H9 (cell line): ENCODE data around the gene GPC6. TPM values are rescaled to one million over a fixed set of nuclear protein-coding genes. Genes with fewer than 3 reads are reported as not detected.

ENCODE experiments used
- DNase-seq: peaks from one replicate; pipeline ENCODE4 v3.0.0-alpha.2; 2017
- H2AFZ ChIP-seq: one replicate; pipeline ENCODE4 v1.6.1; 2013; ENCODE audit warnings: mild to moderate bottlenecking, low read length, control low read depth, moderate library complexity
- H2AK5ac ChIP-seq: 2 replicates; pipeline ENCODE4 v1.6.1; 2013; ENCODE audit warnings: low read length, control low read depth, mixed read lengths; ENCODE audit not compliant: insufficient read length
- H2BK120ac ChIP-seq: one replicate; pipeline ENCODE4 v1.6.1; 2013; ENCODE audit warnings: low read depth, mild to moderate bottlenecking, low read length, control low read depth, inconsistent platforms; ENCODE audit not compliant: poor library complexity, severe bottlenecking
- H2BK12ac ChIP-seq: 2 replicates; pipeline ENCODE4 v1.6.1; 2013; ENCODE audit warnings: low read length, control low read depth, mixed read lengths, low read depth; ENCODE audit not compliant: insufficient read length
- H2BK15ac ChIP-seq: 2 replicates; pipeline ENCODE4 v1.6.1; 2013; ENCODE audit warnings: low read depth, low read length, control low read depth
- H2BK20ac ChIP-seq: one replicate; pipeline ENCODE4 v1.6.1; 2013; ENCODE audit warnings: low read depth, mild to moderate bottlenecking, low read length, control low read depth, inconsistent platforms; ENCODE audit not compliant: poor library complexity, severe bottlenecking
- H2BK5ac ChIP-seq: 2 replicates; pipeline ENCODE4 v1.6.1; 2013; ENCODE audit warnings: low read length, control low read depth, mixed read lengths; ENCODE audit not compliant: insufficient read length
- H3K14ac ChIP-seq: 2 replicates; pipeline ENCODE4 v1.6.1; 2013; ENCODE audit warnings: low read length, control low read depth; ENCODE audit not compliant: insufficient read depth
- H3K18ac ChIP-seq: 2 replicates; pipeline ENCODE4 v1.6.1; 2013; ENCODE audit warnings: low read depth, mild to moderate bottlenecking, mixed read lengths, low read length, control low read depth; ENCODE audit not compliant: insufficient read length
- H3K23ac ChIP-seq: 2 replicates; pipeline ENCODE4 v1.6.1; 2013; ENCODE audit warnings: low read length, control low read depth, mixed read lengths, low read depth; ENCODE audit not compliant: insufficient read length
- H3K23me2 ChIP-seq: 2 replicates; pipeline ENCODE4 v1.6.1; 2013; ENCODE audit warnings: low read depth, mild to moderate bottlenecking, mixed read lengths, low read length, control low read depth; ENCODE audit not compliant: insufficient read length, poor library complexity, severe bottlenecking
- H3K27ac ChIP-seq: 2 replicates; pipeline ENCODE4 v1.5.1; 2013; ENCODE audit warnings: low read length, control low read depth, mixed read lengths, low read depth; ENCODE audit not compliant: insufficient read length
- H3K27me3 ChIP-seq: 2 replicates; pipeline ENCODE4 v1.6.1; 2013; ENCODE audit warnings: low read length, control low read depth, inconsistent platforms; ENCODE audit not compliant: insufficient read depth
- H3K4ac ChIP-seq: 2 replicates; pipeline ENCODE4 v1.6.1; 2013; ENCODE audit warnings: low read depth, mild to moderate bottlenecking, control low read depth, inconsistent platforms, low read length, moderate library complexity
- H3K4me1 ChIP-seq: 2 replicates; pipeline ENCODE4 v1.6.1; 2013; ENCODE audit warnings: low read length, control low read depth, inconsistent platforms; ENCODE audit not compliant: insufficient read depth
- H3K4me2 ChIP-seq: 2 replicates; pipeline ENCODE4 v1.6.1; 2013; ENCODE audit warnings: low read length, control low read depth, mixed read lengths; ENCODE audit not compliant: insufficient read length, insufficient read depth
- H3K56ac ChIP-seq: 2 replicates; pipeline ENCODE4 v1.6.1; 2013; ENCODE audit warnings: low read depth, mild to moderate bottlenecking, mixed read lengths, low read length, control low read depth; ENCODE audit not compliant: insufficient read length
- H3K79me1 ChIP-seq: 2 replicates; pipeline ENCODE4 v1.6.1; 2013; ENCODE audit warnings: low read depth, mild to moderate bottlenecking, moderate library complexity, low read length, control low read depth, inconsistent platforms; ENCODE audit not compliant: insufficient read depth, poor library complexity, severe bottlenecking
- H3K79me2 ChIP-seq: 2 replicates; pipeline ENCODE4 v1.6.1; 2013; ENCODE audit warnings: low read length, control low read depth, inconsistent platforms; ENCODE audit not compliant: insufficient read depth
- H3K9ac ChIP-seq: 2 replicates; pipeline ENCODE4 v1.6.1; 2013; ENCODE audit warnings: low read length, control low read depth, mixed read lengths; ENCODE audit not compliant: insufficient read length; ENCODE audit errors: extremely low read depth
- H3K9me3 ChIP-seq: one replicate; pipeline ENCODE4 v1.6.1; 2013; ENCODE audit warnings: low read depth, low read length, inconsistent platforms; ENCODE audit not compliant: control insufficient read depth
- H3T11ph ChIP-seq: one replicate; pipeline ENCODE4 v1.6.1; 2013; ENCODE audit warnings: mild to moderate bottlenecking, low read length, control low read depth, inconsistent platforms
- H4K20me1 ChIP-seq: one replicate; pipeline ENCODE4 v1.6.1; 2013; ENCODE audit not compliant: control insufficient read depth, insufficient read length, insufficient read depth
- H4K5ac ChIP-seq: 2 replicates; pipeline ENCODE4 v1.6.1; 2013; ENCODE audit warnings: low read depth, mild to moderate bottlenecking, mixed read lengths, low read length, control low read depth; ENCODE audit not compliant: insufficient read length
- H4K8ac ChIP-seq: replicated peaks from 2 replicates; pipeline ENCODE4 v1.6.1; 2013; ENCODE audit warnings: low read length, control low read depth, mixed read lengths, low read depth; ENCODE audit not compliant: insufficient read length
- H4K91ac ChIP-seq: 2 replicates; pipeline ENCODE4 v1.6.1; 2013; ENCODE audit warnings: low read depth, mild to moderate bottlenecking, moderate library complexity, mixed read lengths, low read length, control low read depth; ENCODE audit not compliant: insufficient read length
- H3K27ac Mint-ChIP-seq, 3 experiments: 2 replicates in 2 of 3; 3 replicates in 1 of 3; pipeline ENCODE4 v1.8.0; 2020 to 2021; ENCODE audit warnings: mixed read lengths in 3 of 3, mild to moderate bottlenecking in 1 of 3, moderate library complexity in 1 of 3
- H3K27me3 Mint-ChIP-seq: 2 replicates; pipeline ENCODE4 v1.8.0; 2021; ENCODE audit warnings: low read depth, mild to moderate bottlenecking, moderate library complexity, mixed read lengths
- H3K36me3 Mint-ChIP-seq, 3 experiments: 2 replicates in 2 of 3; 3 replicates in 1 of 3; pipeline ENCODE4 v1.8.0; 2020 to 2021; ENCODE audit warnings: low read depth in 3 of 3, mixed read lengths in 3 of 3; ENCODE audit not compliant: insufficient read depth in 1 of 3
- H3K4me1 Mint-ChIP-seq, 2 experiments: 2 replicates each; pipeline ENCODE4 v1.8.0; 2020; ENCODE audit warnings: mixed read lengths in 2 of 2
- H3K4me3 Mint-ChIP-seq, 2 experiments: 2 replicates in 1 of 2; 3 replicates in 1 of 2; pipeline ENCODE4 v1.8.0; 2020 to 2021; ENCODE audit warnings: mild to moderate bottlenecking in 2 of 2, mixed read lengths in 2 of 2, moderate library complexity in 1 of 2
- H3K9me3 Mint-ChIP-seq, 2 experiments: 2 replicates in 1 of 2; 3 replicates in 1 of 2; pipeline ENCODE4 v1.8.0; 2020; ENCODE audit warnings: mild to moderate bottlenecking in 2 of 2, mixed read lengths in 2 of 2, moderate library complexity in 1 of 2
- CTCF ChIP-seq: fragments of 200-600 bp; sonication (generic); conservative IDR thresholded peaks from 3 replicates; pipeline ENCODE4 v1.8.0; 2021; ENCODE audit warnings: antibody characterized with exemption, mild to moderate bottlenecking
- WGBS: extraction: QIAGEN DNeasy Blood & Tissue Kit; methylation state at CpG from one replicate; pipeline ENCODE4 v1.1.7; 2013; ENCODE audit warnings: missing lambda C conversion rate, low lambda C conversion rate, mixed read lengths; ENCODE audit not compliant: insufficient read length; ENCODE audit errors: extremely low coverage; 5-methylcytosine and 5-hydroxymethylcytosine counted together
- total RNA-seq: library from RNA; stranded (reverse); gene quantifications from 2 replicates; pipeline ENCODE4 v1.2.1, GENCODE V29; 2021

The GPC6 gene
- total RNA-seq, 1 experiment from 2014 or later: 15.6 TPM

- Mint-ChIP-seq H3K27ac (no peak overlapping the region), H3K9me3 (0 out of 5 replicates have a peak, but pooled peaks cover 0 to 4% of the 10 kb centered on the region in 2 experiments)
- H3K18ac ChIP-seq: no peak overlapping the region
Measured at GRCh38 chr13:93435651-93436050, 209.0 kb downstream of the GPC6 start.

More at GRCh38 chr13:93435651-93436050, 209.0 kb downstream of the GPC6 start:
- no CpG with 5 or more reads among the region's 3 CpGs for WGBS
- no peak for TF ChIP-seq CTCF
- no peak overlapping the region for H2BK15ac ChIP-seq
- no peaks in the 10 kb centered on the region for H3K4me1 ChIP-seq
- H2AK5ac ChIP-seq: no peak overlapping the region
- DNase-seq: no peak
- H2BK12ac ChIP-seq: no peak overlapping the region
- H4K91ac ChIP-seq: no peak overlapping the region
- no peaks in the 10 kb centered on the region for H3K9me3 ChIP-seq
- Mint-ChIP-seq H3K4me3 (no peak overlapping the region), H3K4me1 (no peaks in the 10 kb centered on the region), H3K36me3 (peaks cover 0 to 2% (median 0%) of the 10 kb centered on the region in 3 experiments; a peak in 1 of 7 replicates), H3K27me3 (no peaks in the 10 kb centered on the region)
- no peak overlapping the region for H3K4me2 ChIP-seq
- H3K56ac ChIP-seq: no peak overlapping the region
- H3K9ac ChIP-seq: no peak overlapping the region
- no peak overlapping the region for H2BK120ac ChIP-seq
- no peak overlapping the region for H3K27ac ChIP-seq
- no peaks in the 10 kb centered on the region for H3K27me3 ChIP-seq
- no peak overlapping the region for H2BK20ac ChIP-seq
- no peaks in the 10 kb centered on the region for H4K20me1 ChIP-seq
- H3K4ac ChIP-seq: no peak overlapping the region
- peaks cover 2% of the 10 kb centered on the region for H3K79me1 ChIP-seq
- no peak overlapping the region for H3K23ac ChIP-seq
- no peak overlapping the region for H2AFZ ChIP-seq
- H3T11ph ChIP-seq: no peak overlapping the region
- no peaks in the 10 kb centered on the region for H3K23me2 ChIP-seq
- H4K8ac ChIP-seq: no peak overlapping the region
- no peaks in the 10 kb centered on the region for H3K79me2 ChIP-seq
- H4K5ac ChIP-seq: no peak overlapping the region
- no peak overlapping the region for H3K14ac ChIP-seq
- no peak overlapping the region for H2BK5ac ChIP-seq
